HG03159 (cell line): ENCODE data around the gene ZNF296.

Source experiments
- ATAC-seq: cut with Tn5 transposase; IDR thresholded peaks from one replicate; pipeline ENCODE4 v1.9.1; 2021; ENCODE audit warnings: mild to moderate bottlenecking, moderate library complexity; ENCODE audit not compliant: unreplicated experiment

ZNF296 gene

DNA sequence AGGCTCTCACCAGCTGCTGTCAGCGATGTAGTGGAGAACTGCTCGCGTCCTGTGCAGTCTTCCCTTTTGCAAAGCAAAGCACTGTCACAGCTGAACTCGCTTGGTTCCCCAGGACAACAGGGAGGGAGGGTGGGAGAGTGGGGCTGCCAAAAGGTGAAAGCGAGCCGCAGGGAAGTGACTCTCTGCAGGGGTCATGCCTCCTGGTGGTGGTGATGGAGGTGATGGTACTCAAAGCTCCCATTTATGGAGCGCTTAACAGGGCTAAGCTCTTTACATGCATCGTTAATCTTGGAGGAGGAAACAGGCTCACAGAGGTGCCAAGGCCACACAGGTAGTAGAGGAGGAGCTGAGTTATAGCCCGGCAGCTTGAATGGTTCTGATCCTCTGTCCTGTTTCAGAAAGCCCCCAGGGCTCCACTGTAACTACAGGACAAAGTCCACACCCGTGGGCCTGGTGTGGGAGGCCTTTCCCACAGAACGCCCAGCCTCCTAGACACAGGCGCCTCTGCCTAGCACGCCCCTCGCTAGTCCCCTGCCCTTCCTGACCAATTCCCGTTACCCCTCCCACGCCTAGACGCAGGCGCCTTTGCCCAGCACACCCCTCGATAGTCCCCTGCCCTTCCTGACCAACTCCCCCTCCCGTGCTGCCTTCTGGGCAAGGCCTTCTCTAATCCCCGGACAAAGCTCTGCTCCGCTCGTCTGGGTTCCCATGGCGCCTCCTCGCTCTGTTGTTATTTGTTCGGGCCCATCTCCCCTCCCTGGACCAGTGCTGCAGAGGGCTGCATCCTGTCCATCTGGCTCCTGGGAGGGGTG is 27.4 kb upstream of the ZNF296 start:
- no peak for ATAC-seq

DNA sequence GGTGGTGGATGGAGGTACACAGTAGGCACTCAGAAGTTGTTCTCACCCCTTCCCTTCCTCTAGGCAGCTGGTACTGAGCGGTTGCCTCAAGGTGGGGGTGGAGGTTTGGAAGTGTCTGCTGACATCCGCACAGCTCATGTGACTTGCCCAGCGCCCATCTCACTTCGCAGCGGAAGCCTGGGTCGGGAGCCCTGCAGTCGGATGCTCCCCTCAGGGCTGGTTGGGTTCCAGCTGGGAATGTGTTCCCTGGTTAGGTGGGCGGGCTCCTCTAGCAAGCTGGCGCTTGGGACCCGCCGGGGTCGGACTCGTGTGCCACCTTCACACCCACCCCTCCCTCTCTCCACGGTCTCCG is 26.9 kb upstream of the ZNF296 start:
- no peak for ATAC-seq

DNA sequence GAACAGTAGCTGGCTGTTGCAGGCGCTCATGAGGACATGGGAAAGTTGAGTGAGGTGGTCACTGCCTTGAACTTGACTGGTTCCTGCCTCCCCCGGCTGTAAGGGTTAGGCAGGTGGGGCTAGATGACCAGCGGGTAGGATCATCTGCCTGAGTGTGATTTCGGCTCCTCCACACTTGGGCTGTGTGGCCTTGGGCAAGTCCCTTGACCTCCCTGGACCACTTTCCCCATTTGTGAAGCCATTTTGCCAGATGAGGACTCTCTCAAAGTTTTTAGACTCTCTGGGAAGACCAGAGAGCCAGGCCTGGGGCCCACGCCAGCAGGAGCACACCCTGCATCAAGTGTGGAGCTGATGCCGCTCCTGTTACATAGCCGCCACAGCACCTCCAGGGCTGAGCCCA is 26.2 kb upstream of the ZNF296 start:
- ATAC-seq, result no peak

DNA sequence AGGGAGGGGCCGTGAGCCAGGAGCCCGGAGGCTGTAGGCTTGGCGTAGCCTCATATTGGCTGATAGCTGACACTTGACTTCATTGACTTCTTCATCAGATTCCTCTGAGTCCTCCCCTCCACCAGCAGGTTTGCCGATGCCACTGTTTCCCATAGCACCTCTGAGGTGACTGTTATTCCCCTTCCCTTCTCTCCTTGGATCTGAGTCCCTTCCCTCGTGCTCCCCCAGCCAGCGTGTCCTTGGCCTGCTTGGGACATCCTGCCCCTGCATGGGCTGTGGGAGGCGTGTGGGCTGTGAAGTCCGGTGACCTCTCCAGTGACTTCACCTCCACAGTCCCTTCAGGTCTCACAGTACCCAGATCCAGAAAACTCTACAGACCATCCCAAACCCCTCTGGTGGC is 25.5 kb upstream of the ZNF296 start:
- no peak for ATAC-seq

DNA sequence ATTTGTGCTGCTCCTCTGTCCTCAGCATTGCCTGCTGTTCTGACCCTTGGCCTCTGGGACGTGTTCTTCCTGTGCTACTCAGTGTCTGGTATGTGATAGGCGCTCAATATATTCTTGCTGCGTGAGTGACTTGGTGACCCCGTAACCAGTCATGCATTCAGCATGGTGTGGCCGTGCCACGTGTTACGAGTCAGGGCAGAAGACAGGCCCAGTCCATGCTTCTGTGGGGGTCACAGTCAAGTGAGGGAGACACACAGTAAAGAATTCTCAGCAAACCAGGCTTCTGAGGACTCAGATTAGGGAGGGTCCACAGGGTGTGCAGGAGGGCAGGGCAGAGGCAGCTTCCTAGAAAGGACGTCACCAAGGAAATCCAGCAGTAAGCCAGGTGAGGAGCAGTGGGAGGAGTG is 24.6 kb upstream of the ZNF296 start:
- ATAC-seq, result no peak

DNA sequence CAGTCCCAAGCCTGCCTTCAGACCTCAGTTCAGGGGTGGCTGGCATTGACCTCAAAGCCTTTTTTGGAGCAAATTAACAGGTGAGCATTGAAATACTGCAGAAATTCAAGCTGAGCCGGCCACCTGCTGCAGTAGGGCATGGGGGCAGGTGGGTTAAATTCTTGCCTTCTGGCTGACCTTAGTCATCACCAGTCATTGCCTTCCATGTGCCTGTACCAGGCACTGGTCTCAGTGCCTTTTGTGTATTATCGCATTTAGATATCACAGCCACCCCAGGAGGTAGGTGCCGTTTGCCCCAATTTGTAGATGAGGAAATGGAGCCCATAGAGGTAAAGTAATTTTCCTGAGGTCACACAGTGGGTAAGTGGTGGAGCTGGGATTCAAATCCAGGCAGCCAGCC is 23.9 kb upstream of the ZNF296 start:
- no peak for ATAC-seq

DNA sequence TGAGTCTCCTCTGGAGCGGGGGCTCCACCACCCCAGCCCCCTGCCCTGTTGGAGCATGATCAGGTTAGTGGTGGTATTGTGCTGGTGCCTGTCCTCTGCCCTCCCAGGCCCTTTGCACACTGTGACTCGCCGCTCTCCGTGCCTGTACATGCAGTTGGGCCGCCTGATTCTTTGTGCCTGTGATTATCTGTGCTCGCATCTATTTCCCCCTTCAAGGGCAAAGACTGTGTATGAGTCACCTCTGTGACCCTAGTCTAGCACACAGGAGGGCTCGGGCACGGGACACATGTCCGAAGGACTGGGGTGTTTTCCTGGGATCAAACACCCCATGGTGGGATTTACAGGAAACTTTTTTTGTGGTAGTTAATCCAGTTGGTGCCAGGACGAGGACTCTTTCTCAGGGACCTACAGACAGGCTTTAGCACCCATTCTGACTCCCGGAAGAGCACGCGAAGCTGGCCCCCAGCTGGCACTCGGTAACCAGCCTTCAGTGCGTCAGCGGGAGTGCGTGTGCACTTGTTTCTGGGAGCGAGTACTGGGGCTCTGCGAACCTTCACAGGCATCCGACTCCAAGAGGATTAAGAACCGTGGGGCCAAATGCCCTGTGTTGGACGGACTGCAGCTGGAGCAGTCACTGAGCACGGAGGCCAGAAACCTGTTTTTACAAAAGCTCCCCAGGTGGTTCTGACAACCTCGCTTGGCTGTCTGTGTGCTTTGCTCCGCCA is 23.4 kb upstream of the ZNF296 start:
- ATAC-seq, result no peak

DNA sequence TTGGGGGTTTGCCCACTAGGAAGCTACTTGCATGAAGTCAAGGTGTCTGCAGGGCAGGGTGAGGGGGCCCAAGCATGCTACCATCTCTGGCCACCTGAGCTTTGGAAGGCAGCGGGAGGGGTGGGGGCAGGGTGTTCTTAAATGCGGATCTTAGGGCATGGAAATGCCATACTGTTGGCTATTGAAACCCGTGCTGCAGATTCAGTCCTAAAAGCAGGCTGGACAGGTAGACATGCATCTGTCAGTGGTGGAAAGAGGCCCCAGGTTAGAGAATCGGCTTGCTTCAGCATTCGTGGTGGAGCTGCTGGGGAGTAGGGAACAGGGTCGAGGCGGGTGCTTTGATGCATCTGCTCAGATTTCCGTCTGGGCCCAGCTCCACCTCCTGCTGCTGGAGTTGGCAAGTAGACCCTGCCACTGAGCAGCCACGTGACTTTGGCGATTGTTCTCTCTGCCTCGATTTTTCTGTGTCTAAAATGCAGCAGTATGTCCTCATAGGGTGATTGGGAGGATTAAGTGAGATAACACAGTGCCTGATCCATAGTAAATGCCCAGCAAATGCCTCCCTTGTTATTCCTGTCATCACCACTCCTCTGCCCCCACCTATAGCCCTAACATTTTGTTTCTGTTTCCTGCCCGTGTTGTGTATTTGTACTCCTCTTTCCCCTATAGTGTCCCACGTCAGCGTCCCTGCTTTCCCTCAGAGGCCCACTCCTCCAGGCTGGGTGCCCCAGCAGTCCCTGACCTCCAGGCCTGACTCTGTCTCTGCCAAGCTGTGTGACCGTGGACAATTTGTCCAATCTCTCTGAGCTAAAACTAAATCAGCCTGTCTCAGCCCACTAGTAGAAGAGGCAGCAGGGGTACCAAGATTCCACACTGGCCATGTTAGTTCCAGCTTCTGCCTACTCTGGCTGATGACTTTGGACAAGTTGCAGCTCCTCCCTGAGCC is 22.5 kb upstream of the ZNF296 start:
- ATAC-seq, result no peak

DNA sequence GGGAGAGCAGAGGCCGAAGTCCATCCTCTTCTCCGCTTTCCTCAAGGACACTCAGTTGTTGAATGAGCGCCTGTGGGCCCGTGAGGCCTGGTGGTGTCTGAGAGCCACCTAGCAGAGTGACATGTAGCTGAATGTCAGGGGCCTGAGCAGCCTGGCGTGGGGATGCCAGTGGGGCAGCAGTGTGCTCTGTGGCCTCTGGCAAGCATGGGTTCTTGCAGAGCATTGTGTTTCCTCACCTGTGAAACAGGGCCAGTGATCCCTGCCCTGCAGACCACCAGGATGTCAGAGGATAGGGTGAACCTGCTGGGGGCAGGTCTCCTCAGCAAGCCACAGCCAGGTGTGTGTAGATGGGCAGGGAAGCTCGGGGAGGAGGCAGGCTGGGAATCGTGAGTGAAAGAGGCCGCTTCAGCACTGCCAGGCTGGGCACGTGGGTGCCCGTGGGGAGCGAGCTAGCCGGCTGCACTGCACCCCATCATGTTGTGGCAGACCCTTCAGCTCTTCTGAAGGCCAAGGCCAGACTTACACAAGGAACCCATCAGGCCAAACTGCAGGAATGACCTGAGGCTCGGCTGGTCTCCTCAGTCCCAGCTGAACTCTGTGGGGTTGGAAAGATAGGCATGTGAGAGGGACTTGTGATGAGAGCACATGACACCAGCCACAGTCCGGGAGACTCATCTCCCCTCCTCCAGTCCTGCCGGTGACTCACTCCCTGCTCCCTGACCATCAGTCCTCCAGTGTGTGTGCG is 21.7 kb upstream of the ZNF296 start:
- no peak for ATAC-seq

DNA sequence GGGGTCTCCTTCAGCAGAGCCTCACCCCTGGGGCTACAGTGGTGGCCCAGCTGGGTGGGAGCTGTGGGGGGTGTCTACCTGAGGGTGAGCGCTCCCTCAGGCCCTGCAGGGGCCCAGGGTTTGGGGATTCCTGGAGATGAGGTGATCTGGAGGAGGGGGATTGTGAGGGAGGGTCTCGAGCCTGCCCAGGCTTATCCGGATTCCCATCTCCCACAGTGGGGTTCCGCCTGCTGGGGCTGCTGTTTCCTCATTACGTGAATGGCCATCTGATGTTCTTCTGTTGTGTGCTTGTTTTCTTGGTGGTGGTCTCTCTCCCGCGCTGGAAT is 21.1 kb upstream of the ZNF296 start:
- no peak for ATAC-seq

DNA sequence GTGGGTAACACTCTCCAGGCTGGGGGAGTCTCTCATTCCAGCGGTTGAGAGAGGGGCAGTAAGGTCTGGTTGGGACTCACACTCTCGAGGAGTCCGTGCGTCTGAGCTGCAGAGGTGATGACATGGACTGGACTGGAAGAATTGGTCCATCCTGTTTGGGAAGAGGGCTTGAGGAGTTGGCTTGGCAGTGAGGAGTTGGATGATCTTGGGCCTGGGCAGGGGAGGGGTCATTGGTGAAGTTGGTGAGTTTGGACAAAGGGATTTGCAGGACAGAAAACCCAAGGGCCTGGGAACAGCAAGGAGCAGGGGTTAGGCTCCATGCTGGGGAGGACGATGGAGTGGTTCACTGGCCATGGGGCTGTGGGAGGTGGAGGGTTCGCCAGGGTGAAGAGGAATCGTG is 20.4 kb upstream of the ZNF296 start:
- ATAC-seq, result no peak

DNA sequence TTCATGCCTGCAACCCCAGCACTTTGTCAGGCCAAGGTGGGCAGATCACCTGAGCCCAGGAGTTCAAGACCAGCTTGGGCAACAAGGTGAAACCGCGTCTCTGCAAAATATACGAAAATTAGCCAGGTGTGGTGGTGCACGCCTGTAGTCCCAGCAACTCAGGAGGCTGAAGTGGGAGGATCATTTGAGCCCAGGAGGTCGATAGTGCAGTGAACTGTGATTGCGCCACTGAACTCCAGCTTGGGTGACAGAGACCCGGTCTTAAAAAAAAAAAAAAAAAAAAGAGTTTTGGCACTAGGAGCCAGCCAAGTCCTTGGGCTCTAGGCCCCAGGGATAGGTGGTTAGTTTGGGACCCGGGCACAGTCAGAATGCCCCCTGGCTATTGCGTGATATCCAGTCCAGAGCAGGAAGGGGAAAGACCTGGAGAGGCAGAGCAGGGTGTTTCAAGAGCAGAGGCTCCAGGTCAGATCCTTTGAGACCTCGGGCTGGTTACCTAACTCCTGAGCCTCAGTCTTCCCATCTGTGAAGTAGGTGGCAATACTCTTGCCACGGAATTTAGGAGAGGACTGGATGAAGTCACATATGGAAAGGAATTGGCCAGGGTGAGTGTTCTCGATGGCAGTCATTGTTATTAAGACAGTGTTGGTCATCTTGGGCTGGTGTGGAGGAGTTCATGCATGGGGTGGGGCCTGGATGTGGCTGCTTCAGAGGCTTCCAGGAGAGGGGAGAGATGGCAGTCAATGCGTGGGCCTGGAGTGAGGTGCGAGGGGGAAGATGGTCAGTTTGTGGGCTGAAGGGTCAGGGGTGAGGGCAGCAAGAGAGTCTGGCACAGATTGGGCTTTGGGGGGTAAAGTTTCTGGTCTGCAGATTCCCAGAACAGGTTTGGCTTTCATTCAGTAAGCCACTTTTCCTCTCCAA is 19.5 kb upstream of the ZNF296 start:
- ATAC-seq, result no peak

DNA sequence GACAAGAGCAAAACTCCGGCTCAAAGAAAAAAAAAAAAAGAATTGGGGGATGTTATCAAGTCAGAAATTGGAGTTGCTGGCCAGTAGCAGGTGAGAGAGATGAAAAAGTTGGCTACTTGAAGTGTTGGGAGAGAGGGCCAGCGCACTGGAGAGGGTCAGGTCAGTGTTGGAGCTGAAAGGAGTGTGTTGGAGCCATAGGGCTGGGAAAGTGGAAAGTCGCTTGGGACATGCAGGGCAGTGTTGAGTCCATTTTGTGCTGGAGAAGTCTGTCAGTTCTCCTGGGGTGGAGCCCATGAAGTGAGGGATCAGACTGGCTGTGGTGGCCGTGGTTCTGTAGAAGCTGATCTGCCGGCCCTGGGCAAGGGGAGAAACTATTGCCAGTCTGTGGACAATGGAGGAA is 18.4 kb upstream of the ZNF296 start:
- ATAC-seq, result no peak

DNA sequence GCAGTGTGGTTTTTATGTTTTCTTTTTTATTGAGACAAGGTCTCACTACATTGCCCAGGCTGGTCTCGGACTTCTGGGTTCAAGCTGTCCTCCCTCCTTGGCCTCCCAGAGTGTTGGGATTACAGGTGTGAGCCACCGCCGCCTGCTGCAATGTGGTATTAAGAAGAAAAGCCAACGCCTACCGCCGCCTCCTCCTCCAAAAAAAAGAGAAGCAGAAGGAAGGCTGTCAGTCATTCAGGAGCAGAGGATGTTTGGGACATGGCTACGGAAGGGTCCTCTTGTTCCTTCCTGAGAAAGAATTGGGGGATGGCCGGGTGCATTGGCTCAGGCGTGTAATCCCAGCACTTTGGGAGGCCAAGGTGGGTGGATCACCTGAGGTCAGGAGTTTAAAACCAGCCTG is 17.9 kb upstream of the ZNF296 start:
- no peak for ATAC-seq

DNA sequence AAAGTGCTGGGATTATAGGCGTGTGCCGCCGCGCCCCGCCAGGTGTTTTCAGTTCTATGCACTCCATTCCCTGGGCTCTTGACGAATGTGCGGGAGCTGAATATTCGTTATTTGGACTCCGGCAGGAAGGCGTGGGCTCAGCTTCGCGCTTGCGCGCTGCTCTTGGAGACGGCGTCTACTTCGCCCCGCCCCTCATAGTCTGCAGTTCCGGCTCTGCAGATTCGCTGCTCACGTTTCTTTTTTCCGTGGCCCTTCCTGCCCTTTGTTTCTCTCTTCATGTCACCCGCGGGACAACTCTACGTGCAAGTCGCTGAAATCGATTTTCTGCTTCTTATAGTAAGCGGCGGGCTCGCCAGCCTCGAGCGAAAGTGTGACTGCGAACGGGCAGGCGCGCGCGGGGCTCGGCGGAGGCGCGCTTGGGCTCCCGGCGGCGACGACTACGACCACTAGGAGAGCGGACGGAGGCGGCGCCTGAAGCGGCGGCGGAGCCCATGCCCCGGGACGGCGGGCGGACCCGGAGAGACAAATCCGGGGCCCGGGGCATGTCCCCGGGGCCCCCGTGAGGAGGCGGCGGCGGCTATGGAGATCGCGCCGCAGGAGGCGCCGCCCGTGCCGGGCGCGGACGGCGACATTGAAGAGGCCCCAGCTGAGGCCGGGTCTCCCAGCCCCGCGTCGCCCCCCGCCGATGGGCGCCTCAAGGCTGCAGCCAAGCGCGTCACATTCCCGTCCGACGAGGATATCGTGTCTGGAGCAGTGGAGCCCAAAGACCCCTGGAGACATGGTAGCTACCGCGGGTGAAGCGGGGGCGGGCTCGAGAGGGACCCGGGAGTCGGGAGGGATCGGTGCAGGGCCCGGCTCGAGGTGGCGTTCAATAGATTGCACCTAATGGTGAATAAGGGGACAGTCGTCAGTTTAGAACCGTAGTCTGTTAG is 16.7 kb upstream of the ZNF296 start, which contains the start of gene PPP1R37:
PPP1R37 (plus strand) TSS at position 433 of the 932 bp plus-strand sequence; CDS start at position 580, 147 bp downstream.
- peak; percentile 56 for ATAC-seq

DNA sequence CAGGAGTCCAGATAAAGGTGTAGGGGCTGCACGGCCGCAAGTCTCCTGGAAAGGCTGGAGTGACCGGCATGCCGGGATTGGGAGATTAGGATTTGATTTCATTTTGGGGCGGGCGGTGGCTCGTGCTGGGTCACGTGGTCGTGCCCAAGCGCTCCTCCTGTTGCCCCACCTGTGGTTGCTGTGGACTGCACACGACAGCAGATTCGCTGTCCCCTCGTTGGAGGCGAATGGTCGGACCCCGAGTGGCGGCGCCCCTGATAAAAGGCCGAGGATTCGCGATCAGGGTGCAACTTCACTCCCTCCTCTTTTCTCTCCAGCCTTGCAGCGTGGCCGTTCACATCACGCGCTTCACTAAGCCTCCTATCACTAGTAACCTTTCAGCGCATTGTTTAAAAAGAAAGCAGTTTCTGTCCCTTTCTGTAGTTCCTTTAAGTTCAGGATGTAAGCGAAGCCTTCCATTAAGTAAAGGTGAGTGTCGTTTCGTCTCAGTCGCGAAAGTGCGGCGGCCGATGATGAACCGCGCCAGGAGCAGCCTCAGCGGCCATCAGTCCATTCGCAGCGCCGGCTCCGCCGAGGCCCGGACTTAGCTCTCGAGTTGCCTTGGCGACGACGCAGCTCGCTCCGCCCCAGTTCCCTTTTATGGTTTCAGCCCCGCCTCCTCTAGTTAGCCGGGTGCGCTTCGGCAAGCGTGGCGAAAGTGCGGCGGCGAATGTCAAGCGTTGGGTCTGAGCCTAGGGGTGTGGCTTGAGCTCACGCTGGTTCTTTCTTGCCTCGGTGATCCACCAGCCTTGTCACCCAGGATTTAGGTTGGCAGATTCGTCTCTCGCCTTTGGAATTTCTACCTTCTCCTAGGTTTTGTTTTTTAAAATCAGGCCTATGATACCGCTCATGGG is 15.0 kb upstream of the ZNF296 start:
- peak; percentile 56 for ATAC-seq

DNA sequence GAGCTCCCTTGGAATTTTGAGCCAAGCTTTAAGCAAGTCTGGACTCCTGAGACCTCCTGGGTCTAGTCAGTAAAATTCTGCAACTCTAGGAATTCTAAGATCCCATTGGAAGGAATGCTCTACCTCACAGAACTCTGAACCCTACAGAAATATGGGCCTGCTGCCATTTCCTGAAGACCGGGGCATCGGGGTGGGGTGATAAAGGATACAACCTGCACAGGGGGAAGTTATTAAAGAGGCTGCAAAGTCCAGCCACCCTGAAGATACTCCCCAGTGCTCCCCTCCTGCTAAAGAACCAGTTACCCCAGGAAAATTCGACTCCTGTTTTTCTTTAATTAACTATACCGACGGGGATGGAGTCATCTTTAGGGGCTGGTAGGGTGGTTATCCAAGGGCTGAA is 14.3 kb upstream of the ZNF296 start:
- no peak for ATAC-seq

DNA sequence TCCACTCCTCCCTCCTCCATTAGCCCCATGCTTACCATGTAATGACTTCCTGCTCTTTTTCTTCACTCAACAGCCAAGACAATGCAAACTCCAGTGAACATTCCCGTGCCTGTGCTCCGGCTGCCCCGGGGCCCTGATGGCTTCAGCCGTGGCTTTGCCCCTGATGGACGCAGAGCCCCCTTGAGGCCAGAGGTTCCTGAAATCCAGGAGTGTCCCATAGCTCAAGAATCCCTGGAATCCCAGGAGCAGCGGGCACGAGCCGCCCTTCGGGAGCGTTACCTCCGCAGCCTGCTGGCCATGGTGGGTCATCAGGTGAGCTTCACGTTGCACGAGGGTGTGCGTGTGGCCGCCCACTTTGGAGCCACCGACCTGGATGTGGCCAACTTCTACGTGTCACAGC is 13.8 kb upstream of the ZNF296 start:
- no peak for ATAC-seq
